ENCODE measurements around the gene THSD7A.

DNA sequence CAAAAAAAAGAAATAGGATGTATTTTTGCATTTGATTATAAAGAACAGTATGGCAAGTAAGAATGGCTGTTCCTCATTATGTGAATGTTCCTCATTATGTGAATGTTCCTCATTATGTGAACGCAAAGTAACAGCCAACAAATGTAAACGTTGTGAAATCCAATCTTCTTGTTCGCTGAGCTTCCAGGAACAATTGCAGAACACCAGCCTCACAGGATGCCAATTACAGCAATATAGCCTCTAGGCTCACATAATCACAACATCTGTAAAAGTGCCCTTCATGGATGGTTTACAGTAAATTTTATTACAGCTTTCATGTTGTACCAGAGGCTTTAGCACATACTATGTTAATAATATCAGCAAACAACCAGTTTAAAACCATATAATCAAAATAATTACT lies 71.6 kb downstream of the THSD7A start:
- TF ChIP-seq, protein P1, sequence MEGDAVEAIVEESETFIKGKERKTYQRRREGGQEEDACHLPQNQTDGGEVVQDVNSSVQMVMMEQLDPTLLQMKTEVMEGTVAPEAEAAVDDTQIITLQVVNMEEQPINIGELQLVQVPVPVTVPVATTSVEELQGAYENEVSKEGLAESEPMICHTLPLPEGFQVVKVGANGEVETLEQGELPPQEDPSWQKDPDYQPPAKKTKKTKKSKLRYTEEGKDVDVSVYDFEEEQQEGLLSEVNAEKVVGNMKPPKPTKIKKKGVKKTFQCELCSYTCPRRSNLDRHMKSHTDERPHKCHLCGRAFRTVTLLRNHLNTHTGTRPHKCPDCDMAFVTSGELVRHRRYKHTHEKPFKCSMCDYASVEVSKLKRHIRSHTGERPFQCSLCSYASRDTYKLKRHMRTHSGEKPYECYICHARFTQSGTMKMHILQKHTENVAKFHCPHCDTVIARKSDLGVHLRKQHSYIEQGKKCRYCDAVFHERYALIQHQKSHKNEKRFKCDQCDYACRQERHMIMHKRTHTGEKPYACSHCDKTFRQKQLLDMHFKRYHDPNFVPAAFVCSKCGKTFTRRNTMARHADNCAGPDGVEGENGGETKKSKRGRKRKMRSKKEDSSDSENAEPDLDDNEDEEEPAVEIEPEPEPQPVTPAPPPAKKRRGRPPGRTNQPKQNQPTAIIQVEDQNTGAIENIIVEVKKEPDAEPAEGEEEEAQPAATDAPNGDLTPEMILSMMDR (IDR thresholded peaks at IDR 0.05): no peak
- no peak for TF ChIP-seq ZFX (IDR thresholded peaks at IDR 0.05; ENCODE audit: borderline replicate concordance)

Data from 22Rv1 (cell line).